ENCODE data around the gene PAPPA.

Gene PAPPA

GRCh38 chr9:116178481-116179211 is 25.1 kb downstream of the PAPPA start:
- H3K4me3 ChIP-seq (ENCODE audit: low read depth, low read length): no peak overlapping the region

GRCh38 chr9:116179568-116179967 is 26.0 kb downstream of the PAPPA start:
- H3K4me3 ChIP-seq (ENCODE audit: low read depth, low read length): no peak overlapping the region

- H3K4me3 ChIP-seq (ENCODE audit: low read depth, low read length): no peak overlapping the region
Observed at GRCh38 chr9:116181853-116182610, 28.4 kb downstream of the PAPPA start.

- H3K4me3 ChIP-seq (ENCODE audit: low read depth, low read length): no peak overlapping the region
Observed at GRCh38 chr9:116182876-116183275, 29.3 kb downstream of the PAPPA start.

- H3K4me3 ChIP-seq (ENCODE audit: low read depth, low read length): no peak overlapping the region
Observed at GRCh38 chr9:116187570-116188170, 34.1 kb downstream of the PAPPA start.

- H3K4me3 ChIP-seq (ENCODE audit: low read depth, low read length): no peak overlapping the region
Observed at GRCh38 chr9:116189683-116190082, 36.1 kb downstream of the PAPPA start.

- H3K4me3 ChIP-seq (ENCODE audit: low read depth, low read length): no peak overlapping the region
Observed at GRCh38 chr9:116190637-116191396, 37.2 kb downstream of the PAPPA start.

GRCh38 chr9:116191576-116192415 is 38.2 kb downstream of the PAPPA start:
- no peak overlapping the region for H3K4me3 ChIP-seq (ENCODE audit: low read depth, low read length)

GRCh38 chr9:116193636-116194035 is 40.0 kb downstream of the PAPPA start:
- H3K4me3 ChIP-seq (ENCODE audit: low read depth, low read length): no peak overlapping the region

GRCh38 chr9:116196806-116197205 is 43.2 kb downstream of the PAPPA start:
- H3K4me3 ChIP-seq (ENCODE audit: low read depth, low read length): no peak overlapping the region

- no peak overlapping the region for H3K4me3 ChIP-seq (ENCODE audit: low read depth, low read length)
Observed at GRCh38 chr9:116198344-116198743, 44.8 kb downstream of the PAPPA start.

- no peak overlapping the region for H3K4me3 ChIP-seq (ENCODE audit: low read depth, low read length)
Observed at GRCh38 chr9:116202219-116202912, 48.8 kb downstream of the PAPPA start.

- H3K4me3 ChIP-seq (ENCODE audit: low read depth, low read length): no peak overlapping the region
Observed at GRCh38 chr9:116204252-116204882, 50.8 kb downstream of the PAPPA start.

- H3K4me3 ChIP-seq (ENCODE audit: low read depth, low read length): no peak overlapping the region
Observed at GRCh38 chr9:116207371-116208111, 54.0 kb downstream of the PAPPA start.

- H3K4me3 ChIP-seq (ENCODE audit: low read depth, low read length): no peak overlapping the region
Observed at GRCh38 chr9:116208417-116209232, 55.0 kb downstream of the PAPPA start.

- no peak overlapping the region for H3K4me3 ChIP-seq (ENCODE audit: low read depth, low read length)
Observed at GRCh38 chr9:116209414-116210116, 56.0 kb downstream of the PAPPA start.

All from iPS-11a (cell line).